ENCODE results near the gene KCNIP4. TPM values are rescaled to one million over a fixed set of nuclear protein-coding genes. Genes with fewer than 3 reads are reported as not detected.

KCNIP4 gene
- total RNA-seq, 1 experiment from 2014 or later: not detected

- DNase-seq (ENCODE audit: low spot score): peak; percentile 45
- in situ Hi-C loops (cut with HindIII; ENCODE audit: low sequenced_read_pairs): no loop called here
These were observed 155.8 kb downstream of the KCNIP4 start for GRCh38 chr4:21792736-21793135.

GRCh38 chr4:21790438-21791029 is 158.0 kb downstream of the KCNIP4 start:
- in situ Hi-C loops (cut with HindIII; ENCODE audit: low sequenced_read_pairs): no loop called here
- peak; percentile 79 for DNase-seq (ENCODE audit: low spot score)

GRCh38 chr4:21780148-21780547 is 168.4 kb downstream of the KCNIP4 start:
- DNase-seq (ENCODE audit: low spot score): no peak
- in situ Hi-C loops (cut with HindIII; ENCODE audit: low sequenced_read_pairs): no loop called here

GRCh38 chr4:21778702-21779101 is 169.9 kb downstream of the KCNIP4 start:
- in situ Hi-C loops (cut with HindIII; ENCODE audit: low sequenced_read_pairs): no loop called here
- no peak for DNase-seq (ENCODE audit: low spot score)

GRCh38 chr4:21775703-21776102 is 172.9 kb downstream of the KCNIP4 start:
- in situ Hi-C loops (cut with HindIII; ENCODE audit: low sequenced_read_pairs): no loop called here

GRCh38 chr4:21769404-21770147 is 179.0 kb downstream of the KCNIP4 start:
- DNase-seq (ENCODE audit: low spot score): no peak
- in situ Hi-C loops (cut with HindIII; ENCODE audit: low sequenced_read_pairs): no loop called here

More at GRCh38 chr4:21775703-21776102, 172.9 kb downstream of the KCNIP4 start:
- no peak for DNase-seq (ENCODE audit: low spot score)

GRCh38 chr4:21768349-21769310 is 179.9 kb downstream of the KCNIP4 start:
- DNase-seq (ENCODE audit: low spot score): peak; percentile 83
- in situ Hi-C loops (cut with HindIII; ENCODE audit: low sequenced_read_pairs): no loop called here

- in situ Hi-C loops (cut with HindIII; ENCODE audit: low sequenced_read_pairs): no loop called here
- DNase-seq (ENCODE audit: low spot score): peak; percentile 68
These were observed 182.7 kb downstream of the KCNIP4 start for GRCh38 chr4:21765810-21766407.

GRCh38 chr4:21763855-21764254 is 184.7 kb downstream of the KCNIP4 start:
- in situ Hi-C loops (cut with HindIII; ENCODE audit: low sequenced_read_pairs): no loop called here

GRCh38 chr4:21757248-21757647 is 191.3 kb downstream of the KCNIP4 start:
- DNase-seq (ENCODE audit: low spot score): no peak
- in situ Hi-C loops (cut with HindIII; ENCODE audit: low sequenced_read_pairs): no loop called here

More at GRCh38 chr4:21763855-21764254, 184.7 kb downstream of the KCNIP4 start:
- peak; percentile 72 for DNase-seq (ENCODE audit: low spot score)

GRCh38 chr4:21753084-21753760 is 195.3 kb downstream of the KCNIP4 start:
- in situ Hi-C loops (cut with HindIII; ENCODE audit: low sequenced_read_pairs): no loop called here
- DNase-seq (ENCODE audit: low spot score): no peak

GRCh38 chr4:21752616-21753015 is 196.0 kb downstream of the KCNIP4 start:
- DNase-seq (ENCODE audit: low spot score): no peak
- in situ Hi-C loops (cut with HindIII; ENCODE audit: low sequenced_read_pairs): no loop called here

GRCh38 chr4:21749924-21750323 is 198.6 kb downstream of the KCNIP4 start:
- in situ Hi-C loops (cut with HindIII; ENCODE audit: low sequenced_read_pairs): no loop called here
- no peak for DNase-seq (ENCODE audit: low spot score)

GRCh38 chr4:21749412-21749811 is 199.2 kb downstream of the KCNIP4 start:
- in situ Hi-C loops (cut with HindIII; ENCODE audit: low sequenced_read_pairs): no loop called here
- no peak for DNase-seq (ENCODE audit: low spot score)

- no peak for DNase-seq (ENCODE audit: low spot score)
- in situ Hi-C loops (cut with HindIII; ENCODE audit: low sequenced_read_pairs): no loop called here
These were observed 204.5 kb downstream of the KCNIP4 start for GRCh38 chr4:21744046-21744445.

GRCh38 chr4:21742326-21742725 is 206.2 kb downstream of the KCNIP4 start:
- in situ Hi-C loops (cut with HindIII; ENCODE audit: low sequenced_read_pairs): no loop called here
- DNase-seq (ENCODE audit: low spot score): no peak

GRCh38 chr4:21738821-21739220 is 209.8 kb downstream of the KCNIP4 start:
- in situ Hi-C loops (cut with HindIII; ENCODE audit: low sequenced_read_pairs): no loop called here
- peak; percentile 57 for DNase-seq (ENCODE audit: low spot score)

- DNase-seq (ENCODE audit: low spot score): no peak
- in situ Hi-C loops (cut with HindIII; ENCODE audit: low sequenced_read_pairs): no loop called here
These were observed 212.7 kb downstream of the KCNIP4 start for GRCh38 chr4:21735866-21736265.

Data from G401 (cell line).